Brain microvascular endothelial cell (primary cell): Measurements from ENCODE around the gene CDC42SE1.
A peak's percentile ranks its signal among the peaks of the same experiment; 100 is the strongest.

Experiments
- DNase-seq: peaks from one replicate; pipeline ENCODE4 v3.0.0-alpha.2; 2020
- H3K27ac ChIP-seq: fragments of 250-450 bp; sonication (Bioruptor Pico); 2 replicates; pipeline ENCODE4 v1.5.1; 2020; ENCODE audit warnings: mild to moderate bottlenecking, moderate library complexity
- H3K27me3 ChIP-seq: fragments of 250-450 bp; sonication (Bioruptor Pico); replicated peaks from 2 replicates; pipeline ENCODE4 v1.5.1; 2020; ENCODE audit warnings: mild to moderate bottlenecking
- H3K36me3 ChIP-seq: fragments of 250-450 bp; sonication (Bioruptor Pico); replicated peaks from 2 replicates; pipeline ENCODE4 v1.5.1; 2020; ENCODE audit warnings: mild to moderate bottlenecking
- H3K4me3 ChIP-seq: 2 replicates; pipeline ENCODE4 v1.5.1; 2011; ENCODE audit warnings: low read depth, mild to moderate bottlenecking, control low read depth, low read length, moderate library complexity
- CTCF ChIP-seq: IDR thresholded peaks from 2 replicates; pipeline ENCODE4 v1.5.1; 2011; ENCODE audit warnings: low read depth, mild to moderate bottlenecking, moderate library complexity, low read length, control low read depth, inconsistent platforms; ENCODE audit errors: missing control alignments
- in situ Hi-C: cut with HindIII; loops from 2 replicates; pipeline ENCODE4 v1.10.0; 2017; ENCODE audit warnings: low sequenced_read_pairs, low pct_ligation_motif_present

CDC42SE1 gene

GRCh38 chr1:151058692-151059091, 730 bp downstream of the CDC42SE1 start:
- Histone ChIP-seq H3K36me3 (peaks cover 40% of the 10 kb centered on the region), H3K27me3 (no peaks in the 10 kb centered on the region), H3K4me3 (peak overlapping the region; percentile 89), H3K27ac (peak overlapping the region; percentile 90)
- in situ Hi-C loops = no loop called here
- TF ChIP-seq CTCF = no peak
- no peak for DNase-seq

- no peak for DNase-seq
- no peak overlapping the region for H3K4me3 ChIP-seq
- H3K27ac ChIP-seq = no peak overlapping the region
- no peaks in the 10 kb centered on the region for H3K27me3 ChIP-seq
- TF ChIP-seq CTCF = no peak
- peaks cover 59% of the 10 kb centered on the region for H3K36me3 ChIP-seq
- in situ Hi-C loops = no loop called here
Measured at GRCh38 chr1:151056149-151056548, 3.3 kb downstream of the CDC42SE1 start.

- peaks cover 64% of the 10 kb centered on the region for H3K36me3 ChIP-seq
- no peak overlapping the region for H3K27ac ChIP-seq
- H3K4me3 ChIP-seq = no peak overlapping the region
- H3K27me3 ChIP-seq = no peaks in the 10 kb centered on the region
- in situ Hi-C loops = no loop called here
- no peak for DNase-seq
- TF ChIP-seq CTCF = no peak
Measured at GRCh38 chr1:151055581-151055980, 3.8 kb downstream of the CDC42SE1 start.

GRCh38 chr1:151054971-151055547, 4.4 kb downstream of the CDC42SE1 start:
- H3K4me3 ChIP-seq = no peak overlapping the region

GRCh38 chr1:151051356-151052009, 7.9 kb downstream of the CDC42SE1 start:
- in situ Hi-C loops = no loop called here
- H3K4me3 ChIP-seq = no peak overlapping the region
- H3K36me3 ChIP-seq = peaks cover 58% of the 10 kb centered on the region
- no peaks in the 10 kb centered on the region for H3K27me3 ChIP-seq
- no peak for TF ChIP-seq CTCF
- DNase-seq = no peak
- no peak overlapping the region for H3K27ac ChIP-seq

More at GRCh38 chr1:151054971-151055547, 4.4 kb downstream of the CDC42SE1 start:
- TF ChIP-seq CTCF = no peak
- in situ Hi-C loops = no loop called here
- H3K27ac ChIP-seq = no peak overlapping the region
- H3K27me3 ChIP-seq = no peaks in the 10 kb centered on the region
- peaks cover 67% of the 10 kb centered on the region for H3K36me3 ChIP-seq
- DNase-seq = no peak
